Measurements from ENCODE around the gene NFIB.

NFIB gene

DNA sequence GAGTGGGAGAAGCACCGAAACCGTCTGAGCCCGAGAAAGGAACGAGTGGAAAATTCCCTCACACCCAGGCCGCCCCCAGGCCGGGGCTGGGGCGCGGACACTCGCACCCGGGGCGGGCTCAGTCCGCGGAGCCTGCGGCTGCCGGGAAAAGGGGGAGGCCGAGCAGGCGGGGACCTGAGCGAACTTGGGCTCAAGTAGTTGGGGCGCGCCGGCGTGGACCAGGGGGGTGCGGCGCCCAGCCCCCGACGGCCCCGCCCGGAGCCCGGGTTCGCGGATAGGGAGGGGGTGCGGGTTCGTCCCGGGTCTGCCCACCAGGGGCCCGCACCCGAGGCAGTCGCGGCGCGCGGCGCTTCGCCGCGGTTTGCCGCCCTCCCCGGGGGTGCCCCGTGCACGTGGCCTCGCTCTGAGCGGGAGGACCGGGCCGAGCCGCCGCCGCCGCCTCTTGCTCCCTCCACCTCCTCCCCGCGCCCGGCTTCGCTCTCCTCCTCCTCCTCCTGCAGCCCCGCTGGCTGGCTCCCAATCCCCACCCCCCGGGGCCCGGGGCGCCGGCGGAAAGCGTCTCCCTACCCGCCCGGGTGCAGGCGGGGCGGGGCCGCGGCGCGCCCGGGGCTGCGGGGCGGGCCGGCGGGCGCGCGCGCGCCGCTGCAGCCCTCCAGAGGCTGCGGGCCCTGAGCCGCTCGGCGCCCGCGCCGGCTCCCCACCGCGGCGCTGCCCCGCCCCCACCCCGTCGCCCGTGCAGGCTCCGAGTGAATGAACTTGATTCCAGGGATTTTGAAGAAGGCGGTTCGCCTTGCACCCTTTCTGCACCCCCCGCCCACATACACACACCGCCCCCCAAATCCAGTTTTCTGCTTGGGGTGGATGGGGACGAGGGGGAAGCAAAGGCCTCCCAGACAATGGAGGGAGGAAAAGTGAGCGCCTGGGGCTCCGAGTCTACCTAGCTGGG is 1.3 kb upstream of the NFIB start:
- peak; percentile 93 for DNase-seq (ENCODE audit: low read depth)
- H3K4me3 ChIP-seq (ENCODE audit: low read depth, low read length), result peak overlapping the region; percentile 83
- TF ChIP-seq, protein P1, sequence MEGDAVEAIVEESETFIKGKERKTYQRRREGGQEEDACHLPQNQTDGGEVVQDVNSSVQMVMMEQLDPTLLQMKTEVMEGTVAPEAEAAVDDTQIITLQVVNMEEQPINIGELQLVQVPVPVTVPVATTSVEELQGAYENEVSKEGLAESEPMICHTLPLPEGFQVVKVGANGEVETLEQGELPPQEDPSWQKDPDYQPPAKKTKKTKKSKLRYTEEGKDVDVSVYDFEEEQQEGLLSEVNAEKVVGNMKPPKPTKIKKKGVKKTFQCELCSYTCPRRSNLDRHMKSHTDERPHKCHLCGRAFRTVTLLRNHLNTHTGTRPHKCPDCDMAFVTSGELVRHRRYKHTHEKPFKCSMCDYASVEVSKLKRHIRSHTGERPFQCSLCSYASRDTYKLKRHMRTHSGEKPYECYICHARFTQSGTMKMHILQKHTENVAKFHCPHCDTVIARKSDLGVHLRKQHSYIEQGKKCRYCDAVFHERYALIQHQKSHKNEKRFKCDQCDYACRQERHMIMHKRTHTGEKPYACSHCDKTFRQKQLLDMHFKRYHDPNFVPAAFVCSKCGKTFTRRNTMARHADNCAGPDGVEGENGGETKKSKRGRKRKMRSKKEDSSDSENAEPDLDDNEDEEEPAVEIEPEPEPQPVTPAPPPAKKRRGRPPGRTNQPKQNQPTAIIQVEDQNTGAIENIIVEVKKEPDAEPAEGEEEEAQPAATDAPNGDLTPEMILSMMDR (conservative IDR thresholded peaks at IDR 0.05; ENCODE audit: low read depth, low read length), result no peak

DNA sequence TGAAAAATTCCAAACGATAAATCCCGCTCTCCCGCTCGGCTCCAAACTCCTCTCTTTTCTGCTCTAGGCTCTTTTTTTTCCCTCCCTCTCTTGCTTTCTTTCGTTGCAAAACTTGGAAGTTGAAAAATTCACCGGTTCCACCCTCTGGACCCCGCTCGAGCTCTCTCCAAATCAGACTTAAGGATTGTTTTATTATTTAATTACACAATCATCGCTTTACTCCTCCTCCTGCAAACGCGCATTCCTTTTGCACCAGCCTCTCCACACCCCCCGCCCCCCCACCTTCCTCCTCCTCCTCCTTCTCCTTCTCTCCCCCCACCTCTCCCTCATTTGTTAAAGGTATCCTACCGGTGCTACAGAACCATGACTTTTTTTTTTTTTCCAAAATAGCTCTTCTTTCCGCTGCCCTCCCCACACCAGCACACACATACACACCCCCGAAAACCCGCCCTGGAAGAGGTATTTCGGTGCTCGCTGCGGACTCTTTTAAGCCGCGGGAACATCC is 535 bp upstream of the NFIB start:
- peak overlapping the region; percentile 83 for H3K4me3 ChIP-seq (ENCODE audit: low read depth, low read length)
- TF ChIP-seq, protein P1 (conservative IDR thresholded peaks at IDR 0.05; ENCODE audit: low read depth, low read length), result no peak
- DNase-seq (ENCODE audit: low read depth), result peak; percentile 96

DNA sequence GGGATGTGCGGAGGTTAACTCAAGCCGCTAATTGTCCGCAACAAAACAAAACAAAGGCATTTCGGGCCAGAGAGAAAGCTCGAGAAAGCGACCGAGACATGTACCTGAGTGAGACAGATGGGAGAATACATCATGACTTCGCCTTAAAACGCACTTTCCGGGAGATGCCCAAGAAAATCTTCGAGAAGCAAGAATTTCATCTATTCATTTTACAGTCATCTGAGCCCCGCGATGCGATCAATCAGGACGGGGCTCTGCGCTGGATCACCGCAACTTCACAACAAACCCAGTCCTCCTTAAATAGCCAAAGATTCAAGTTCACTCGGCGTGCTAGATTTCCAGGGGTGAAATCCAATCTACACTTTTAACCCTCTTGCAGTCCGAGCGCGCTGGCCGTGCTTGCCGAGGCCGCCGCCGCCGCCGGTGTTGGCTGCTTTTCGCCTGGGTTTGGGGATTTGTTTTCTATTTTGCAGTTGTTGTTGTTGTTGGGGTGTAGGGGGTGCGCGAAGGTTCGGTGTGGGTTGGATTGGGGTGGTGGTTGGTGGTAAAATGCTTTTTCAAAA is 482 bp downstream of the NFIB start:
- TF ChIP-seq, protein P1 (conservative IDR thresholded peaks at IDR 0.05; ENCODE audit: low read depth, low read length), result no peak
- peak; percentile 73 for DNase-seq (ENCODE audit: low read depth)
- peak overlapping the region; percentile 83 for H3K4me3 ChIP-seq (ENCODE audit: low read depth, low read length)

DNA sequence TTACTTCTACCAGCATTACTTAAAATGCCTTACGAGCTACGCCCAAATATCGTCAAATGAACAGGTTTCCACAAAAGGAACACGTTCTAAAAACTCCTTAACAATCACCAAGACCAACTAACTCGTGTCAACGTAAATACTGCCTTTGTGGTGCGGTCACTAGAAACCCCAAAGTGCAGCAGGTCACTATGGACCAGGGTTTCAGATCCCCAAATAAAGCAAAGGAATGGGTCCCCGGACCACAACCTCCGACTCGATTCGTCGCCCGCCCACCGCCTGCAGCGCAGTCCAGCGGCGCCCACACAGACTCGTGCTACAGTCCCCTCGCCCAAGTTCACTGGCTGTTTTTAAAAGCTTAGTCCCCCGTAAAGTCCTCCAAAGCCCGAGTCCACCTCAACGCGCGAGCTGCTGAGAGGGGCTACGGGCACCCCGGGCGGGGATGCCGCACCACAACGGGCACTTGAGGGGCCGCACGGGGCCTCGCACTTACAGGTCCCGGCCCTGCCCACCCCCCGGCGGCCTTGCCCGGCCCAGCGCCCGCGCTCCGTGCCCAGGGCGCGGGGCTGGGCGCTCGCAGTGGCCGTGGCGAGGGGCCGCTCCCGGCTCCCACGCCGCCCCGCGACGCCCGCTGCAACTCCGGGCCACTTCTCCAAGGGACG is 1.1 kb downstream of the NFIB start:
- H3K4me3 ChIP-seq (ENCODE audit: low read depth, low read length), result peak overlapping the region; percentile 83
- TF ChIP-seq, protein P1 (conservative IDR thresholded peaks at IDR 0.05; ENCODE audit: low read depth, low read length), result no peak
- DNase-seq (ENCODE audit: low read depth), result peak; percentile 29

DNA sequence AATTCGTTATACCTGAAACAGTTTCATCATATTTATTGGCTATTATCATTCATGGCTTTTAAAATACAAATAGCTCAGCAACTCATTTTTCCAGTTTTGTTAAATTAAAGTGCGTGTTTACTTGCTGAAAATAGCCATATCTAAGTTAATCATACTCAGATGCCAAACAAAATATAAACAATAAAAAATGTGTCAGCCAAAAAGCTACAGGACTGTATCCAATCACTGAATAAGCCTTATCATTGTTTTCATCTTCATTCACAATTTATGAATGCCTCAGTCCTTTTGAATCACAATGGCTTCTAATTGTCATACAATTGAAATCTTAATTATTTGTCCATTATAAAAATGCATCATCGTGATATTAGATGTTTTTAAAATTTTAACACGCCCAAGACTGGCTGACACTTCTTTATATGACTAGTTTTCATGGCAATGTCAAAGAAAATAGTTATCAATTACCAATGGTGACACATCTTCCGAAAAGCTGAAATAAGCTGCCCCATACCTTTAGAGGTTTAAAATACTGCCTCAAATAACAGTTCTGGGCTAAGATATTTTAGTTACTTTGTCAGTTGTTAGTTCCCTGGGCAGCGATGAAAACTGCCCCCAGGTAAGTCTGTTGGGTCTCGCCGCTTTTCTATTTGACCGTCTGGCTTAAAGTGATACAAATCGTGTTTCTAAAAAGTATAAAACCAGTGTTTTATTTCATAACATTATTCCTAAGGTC is 1.8 kb downstream of the NFIB start:
- H3K4me3 ChIP-seq (ENCODE audit: low read depth, low read length), result peak overlapping the region; percentile 83
- no peak for DNase-seq (ENCODE audit: low read depth)
- TF ChIP-seq, protein P1 (conservative IDR thresholded peaks at IDR 0.05; ENCODE audit: low read depth, low read length), result no peak

DNA sequence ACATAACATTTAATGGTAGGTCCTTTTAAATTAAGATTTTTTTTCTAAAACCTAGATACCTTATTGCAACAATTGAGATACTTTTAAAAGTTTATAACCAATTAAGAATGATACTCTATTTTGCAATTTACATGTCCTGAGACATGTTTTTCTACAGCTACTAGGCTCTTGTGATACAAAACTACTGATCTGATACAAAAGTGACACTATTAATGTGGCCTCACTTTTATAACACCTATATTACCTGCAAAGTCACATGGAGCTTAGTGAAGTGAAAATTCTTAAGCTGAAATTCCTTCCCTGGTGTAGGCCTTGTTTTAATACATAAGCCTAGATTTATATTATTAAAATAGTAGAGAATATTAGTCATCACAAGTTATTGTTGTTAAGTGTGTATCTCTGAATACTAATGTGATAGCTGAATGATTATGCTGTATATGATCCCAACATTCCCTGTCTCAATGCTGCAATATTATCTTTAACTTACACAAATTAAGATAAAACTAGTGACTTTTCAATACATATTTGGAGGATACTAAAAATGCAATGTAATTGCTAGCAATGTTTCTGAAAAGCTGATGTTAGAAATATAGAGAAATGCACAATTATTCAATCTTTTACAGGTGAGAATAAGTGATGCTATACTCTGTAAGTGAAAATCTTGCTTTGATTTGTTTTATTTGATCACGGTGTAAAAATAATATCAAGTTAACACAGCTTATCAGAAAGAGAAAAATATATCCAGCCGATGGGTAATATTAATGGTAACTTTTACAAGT is 2.6 kb downstream of the NFIB start:
- TF ChIP-seq, protein P1 (conservative IDR thresholded peaks at IDR 0.05; ENCODE audit: low read depth, low read length), result no peak
- H3K4me3 ChIP-seq (ENCODE audit: low read depth, low read length), result peak overlapping the region; percentile 83
- no peak for DNase-seq (ENCODE audit: low read depth)

Measured in choroid plexus epithelial cell (primary cell).